GM23248 (cell line): ENCODE data around the gene TBC1D22A. TPM values are rescaled to one million over a fixed set of nuclear protein-coding genes. Genes with fewer than 3 reads are reported as not detected.

Experiments used
- DNase-seq: peaks from one replicate; pipeline ENCODE4 v3.0.0-alpha.2; 2015
- H2AFZ ChIP-seq: fragments of 200-600 bp; sonication (generic); 2 replicates; pipeline ENCODE4 v1.6.1; 2016; ENCODE audit warnings: antibody characterized with exemption
- H3F3A ChIP-seq: fragments of 200-600 bp; sonication (generic); 2 replicates; pipeline ENCODE4 v1.6.1; 2016; ENCODE audit warnings: mild to moderate bottlenecking, antibody characterized with exemption, mixed run types; ENCODE audit not compliant: insufficient read depth
- H3K27ac ChIP-seq: fragments of 200-600 bp; sonication (generic); 2 replicates; pipeline ENCODE4 v1.5.1; 2016; ENCODE audit warnings: mild to moderate bottlenecking
- H3K27me3 ChIP-seq: fragments of 200-600 bp; sonication (generic); replicated peaks from 2 replicates; pipeline ENCODE4 v1.6.1; 2016; ENCODE audit warnings: mild to moderate bottlenecking; ENCODE audit not compliant: insufficient read depth
- H3K36me3 ChIP-seq: fragments of 200-600 bp; sonication (generic); 2 replicates; pipeline ENCODE4 v1.6.1; 2016; ENCODE audit warnings: low read depth, mild to moderate bottlenecking
- H3K4me1 ChIP-seq: fragments of 200-600 bp; sonication (generic); 2 replicates; pipeline ENCODE4 v1.6.1; 2016; ENCODE audit warnings: mild to moderate bottlenecking; ENCODE audit not compliant: insufficient read depth
- H3K4me2 ChIP-seq: fragments of 200-600 bp; sonication (generic); one replicate; pipeline ENCODE4 v1.6.1; 2016; ENCODE audit warnings: mild to moderate bottlenecking; ENCODE audit not compliant: unreplicated experiment
- H3K4me3 ChIP-seq: fragments of 200-600 bp; sonication (generic); 2 replicates; pipeline ENCODE4 v1.5.1; 2016; ENCODE audit warnings: mild to moderate bottlenecking
- H3K79me2 ChIP-seq: fragments of 200-600 bp; sonication (generic); 2 replicates; pipeline ENCODE4 v1.6.1; 2016; ENCODE audit warnings: mild to moderate bottlenecking; ENCODE audit not compliant: insufficient read depth
- H3K9ac ChIP-seq: fragments of 200-600 bp; sonication (generic); 2 replicates; pipeline ENCODE4 v1.6.1; 2016; ENCODE audit warnings: mild to moderate bottlenecking
- H3K9me2 ChIP-seq: fragments of 200-600 bp; sonication (generic); 2 replicates; pipeline ENCODE4 v1.6.1; 2016; ENCODE audit warnings: mixed run types, mild to moderate bottlenecking, moderate library complexity; ENCODE audit not compliant: insufficient read depth
- H3K9me3 ChIP-seq: fragments of 200-600 bp; sonication (generic); one replicate; pipeline ENCODE4 v1.6.1; 2017; ENCODE audit warnings: low read depth
- H4K20me1 ChIP-seq: fragments of 200-600 bp; sonication (generic); 2 replicates; pipeline ENCODE4 v1.6.0; 2016; ENCODE audit not compliant: insufficient read depth
- EZH2 ChIP-seq: fragments of 200-600 bp; sonication (generic); IDR thresholded peaks from 2 replicates; pipeline ENCODE4 v1.6.1; 2018; ENCODE audit warnings: antibody characterized with exemption, mild to moderate bottlenecking; ENCODE audit not compliant: insufficient read depth, poor library complexity, severe bottlenecking
- EZH2phosphoT487 ChIP-seq: fragments of 200-600 bp; sonication (generic); IDR thresholded peaks from 2 replicates; pipeline ENCODE4 v1.6.1; 2018; ENCODE audit warnings: antibody characterized with exemption, moderate library complexity, mild to moderate bottlenecking, low read depth; ENCODE audit not compliant: insufficient read depth
- WGBS, 2 experiments: methylation state at CpG; one replicate each; pipeline ENCODE4 v1.1.6; 2015 to 2017; ENCODE audit warnings: low lambda C conversion rate in 2 of 2, low coverage in 1 of 2; ENCODE audit errors: missing lambda C conversion rate in 2 of 2; 5-methylcytosine and 5-hydroxymethylcytosine counted together
- in situ Hi-C: fragments of 300-500 bp; cut with MboI; formaldehyde crosslinking; loops from 2 replicates; pipeline ENCODE4 v1.15.0; 2020
- polyA plus RNA-seq: library from polyadenylated mRNA; unstranded; fragments of >200 nt; fragmentation: Nextera tagmentation; extraction: Ambion mirVana; gene quantifications from 2 replicates; pipeline ENCODE4 v1.2.1, GENCODE V29; 2016
- total RNA-seq: library from RNA; depleted of rRNA; stranded (reverse); fragments of >200 nt; shearing (Covaris generic); gene quantifications from 2 replicates; pipeline ENCODE4 v1.2.3, GENCODE V29; 2014

Gene TBC1D22A
- total and polyA plus RNA-seq, 2 experiments from 2014 or later: 12.3 to 16.9 TPM

DNA sequence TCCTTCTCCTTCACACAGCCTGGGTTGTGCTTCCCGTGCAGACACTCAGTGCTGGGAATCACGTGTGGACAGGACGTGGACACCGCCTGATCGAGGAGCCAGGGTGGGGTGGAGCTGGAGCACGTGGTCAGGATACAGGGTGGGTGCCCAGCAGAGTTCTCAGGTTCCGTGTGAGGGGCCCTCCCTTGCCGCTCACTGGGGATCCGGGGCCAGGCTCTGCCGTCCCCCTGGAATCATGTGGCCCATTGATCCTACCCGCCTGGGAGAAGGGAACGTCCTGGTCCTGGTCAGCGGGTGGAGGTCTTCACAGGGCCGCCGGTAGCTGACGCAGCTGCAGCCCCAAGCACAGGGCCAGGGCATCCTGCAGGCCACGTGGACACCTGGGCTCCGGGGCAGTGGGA is 397.7 kb downstream of the TBC1D22A start:
- H3K27me3 ChIP-seq: no peaks in the 10 kb centered on the region
- H3K9ac ChIP-seq: no peak overlapping the region
- no peak for DNase-seq
- H3F3A ChIP-seq: no peaks in the 10 kb centered on the region
- 96% methylated on average over 12 to 18 of the region's 18 CpGs for WGBS, 2 experiments
- no peaks in the 10 kb centered on the region for H3K9me2 ChIP-seq
- H3K4me2 ChIP-seq: no peak overlapping the region
- no peak overlapping the region for H3K4me3 ChIP-seq
- peaks cover 3% of the 10 kb centered on the region; the same call in 1 of the 2 replicates for H3K4me1 ChIP-seq
- no peak overlapping the region for H2AFZ ChIP-seq
- H3K36me3 ChIP-seq: no peaks in the 10 kb centered on the region
- in situ Hi-C loops: no loop called here
- no peaks in the 10 kb centered on the region for H4K20me1 ChIP-seq
- H3K79me2 ChIP-seq: no peaks in the 10 kb centered on the region
- TF ChIP-seq EZH2: no peak
- no peak for TF ChIP-seq EZH2phosphoT487
- H3K27ac ChIP-seq: no peak overlapping the region
- H3K9me3 ChIP-seq: no peaks in the 10 kb centered on the region

DNA sequence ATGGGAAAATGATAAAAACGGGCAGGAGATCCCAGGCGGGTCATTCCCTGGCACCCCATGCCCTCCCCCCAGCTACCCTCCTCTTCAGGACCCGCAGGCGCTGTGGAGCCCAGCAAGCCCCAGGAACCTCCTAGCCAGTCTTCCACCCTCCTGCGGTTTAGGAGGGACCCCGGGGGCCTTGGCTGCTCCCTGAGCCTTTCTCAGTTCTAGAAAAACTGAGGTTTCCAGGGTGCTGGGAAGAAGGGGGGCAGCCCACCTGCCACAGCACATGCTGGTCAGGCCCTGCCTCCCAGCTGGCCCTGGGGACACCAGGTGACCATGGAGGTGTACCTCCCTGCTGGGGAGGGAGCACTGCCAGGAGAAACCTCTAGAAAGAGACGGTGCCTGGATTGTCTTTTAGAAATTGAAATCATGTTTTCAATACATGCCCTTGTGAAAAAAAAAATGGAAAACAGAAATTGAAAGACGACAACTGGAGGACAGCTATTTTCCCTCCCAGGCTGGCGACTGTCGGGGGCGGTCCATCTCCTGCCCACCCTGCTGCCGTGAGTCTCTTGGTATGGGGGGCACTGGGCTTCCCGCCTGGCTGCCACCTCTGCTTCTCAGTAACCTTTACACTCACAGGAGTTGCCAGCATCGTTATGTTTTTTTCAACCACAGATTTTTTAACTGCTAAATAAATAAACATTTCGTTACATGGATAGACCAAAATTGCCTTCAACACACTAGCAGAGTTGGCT is 398.5 kb downstream of the TBC1D22A start:
- Histone ChIP-seq H4K20me1 (no peaks in the 10 kb centered on the region), H3K36me3 (no peaks in the 10 kb centered on the region), H3K27me3 (no peaks in the 10 kb centered on the region), H3K79me2 (no peaks in the 10 kb centered on the region), H3K27ac (no peak overlapping the region), H3K4me2 (no peak overlapping the region), H3K4me1 (no peaks in the 10 kb centered on the region), H3K4me3 (no peak overlapping the region), H3K9me2 (no peaks in the 10 kb centered on the region), H3F3A (no peaks in the 10 kb centered on the region), H2AFZ (no peak overlapping the region), H3K9me3 (no peaks in the 10 kb centered on the region), H3K9ac (no peak overlapping the region)
- TF ChIP-seq EZH2 (no peak), EZH2phosphoT487 (no peak)
- DNase-seq: no peak
- WGBS, 2 experiments: 87 to 88% methylated on average over 15 of the region's 15 CpGs
- in situ Hi-C loops: no loop called here

- in situ Hi-C loops: no loop called here
- WGBS, 2 experiments: 87 to 88% methylated on average over 15 to 17 of the region's 17 CpGs
Measured at GRCh38 chr22:47161631-47162030, 399.2 kb downstream of the TBC1D22A start.

GRCh38 chr22:47162865-47163264 is 400.4 kb downstream of the TBC1D22A start:
- Histone ChIP-seq H3K9me2 (no peaks in the 10 kb centered on the region), H3K4me3 (no peak overlapping the region), H3K4me2 (no peak overlapping the region), H3K9ac (no peak overlapping the region), H3K27ac (no peak overlapping the region), H3K4me1 (no peaks in the 10 kb centered on the region), H3F3A (no peaks in the 10 kb centered on the region), H2AFZ (no peak overlapping the region), H3K79me2 (no peaks in the 10 kb centered on the region), H4K20me1 (no peaks in the 10 kb centered on the region), H3K36me3 (no peaks in the 10 kb centered on the region), H3K27me3 (no peaks in the 10 kb centered on the region), H3K9me3 (no peaks in the 10 kb centered on the region)
- in situ Hi-C loops: no loop called here
- TF ChIP-seq EZH2: no peak
- no peak for TF ChIP-seq EZH2phosphoT487
- DNase-seq: no peak
- WGBS, 2 experiments: 89 to 94% methylated on average over 5 to 10 of the region's 10 CpGs

More at GRCh38 chr22:47161631-47162030, 399.2 kb downstream of the TBC1D22A start:
- Histone ChIP-seq H4K20me1 (no peaks in the 10 kb centered on the region), H3K4me1 (no peaks in the 10 kb centered on the region), H3K9ac (no peak overlapping the region), H3F3A (no peaks in the 10 kb centered on the region), H3K4me3 (no peak overlapping the region), H3K9me2 (no peaks in the 10 kb centered on the region), H3K27ac (no peak overlapping the region), H3K36me3 (no peaks in the 10 kb centered on the region), H3K79me2 (no peaks in the 10 kb centered on the region), H3K27me3 (no peaks in the 10 kb centered on the region), H3K4me2 (no peak overlapping the region), H2AFZ (no peak overlapping the region), H3K9me3 (no peaks in the 10 kb centered on the region)
- DNase-seq: no peak
- TF ChIP-seq EZH2phosphoT487 (no peak), EZH2 (no peak)

GRCh38 chr22:47163481-47163855 is 401.0 kb downstream of the TBC1D22A start:
- Histone ChIP-seq H3K9ac (no peak overlapping the region), H3K4me3 (no peak overlapping the region), H3F3A (no peaks in the 10 kb centered on the region), H2AFZ (no peak overlapping the region), H3K27ac (no peak overlapping the region), H4K20me1 (no peaks in the 10 kb centered on the region), H3K9me2 (no peaks in the 10 kb centered on the region), H3K79me2 (no peaks in the 10 kb centered on the region), H3K4me1 (no peaks in the 10 kb centered on the region), H3K36me3 (no peaks in the 10 kb centered on the region), H3K9me3 (no peaks in the 10 kb centered on the region), H3K27me3 (no peaks in the 10 kb centered on the region), H3K4me2 (no peak overlapping the region)
- 89 to 90% methylated on average over 10 of the region's 10 CpGs for WGBS, 2 experiments
- no peak for DNase-seq
- TF ChIP-seq EZH2: no peak
- TF ChIP-seq EZH2phosphoT487: no peak
- in situ Hi-C loops: no loop called here
